Astrocyte of the spinal cord (primary cell): ENCODE results near the gene NHSL2.

Experiments used
- DNase-seq: peaks from one replicate; pipeline ENCODE4 v3.0.0; 2011; ENCODE audit warnings: low read depth, low spot score
- H3K4me3 ChIP-seq: 2 replicates; pipeline ENCODE4 v1.5.1; 2011; ENCODE audit warnings: low read depth, mild to moderate bottlenecking, low read length, moderate library complexity
- CTCF ChIP-seq: IDR thresholded peaks from 2 replicates; pipeline ENCODE4 v1.5.1; 2012; ENCODE audit warnings: low read depth, mild to moderate bottlenecking, low read length, inconsistent platforms
- in situ Hi-C: cut with HindIII; loops from 2 replicates; pipeline ENCODE4 v1.10.0; 2017; ENCODE audit warnings: low sequenced_read_pairs

NHSL2 gene

GRCh38 chrX:72038868-72039267 lies 128.2 kb downstream of the NHSL2 start:
- in situ Hi-C loops: no loop called here
- TF ChIP-seq CTCF: no peak
- DNase-seq: no peak
- no peak overlapping the region for H3K4me3 ChIP-seq

GRCh38 chrX:72040506-72040905 lies 129.9 kb downstream of the NHSL2 start:
- H3K4me3 ChIP-seq: no peak overlapping the region
- TF ChIP-seq CTCF: no peak
- DNase-seq: no peak
- in situ Hi-C loops: no loop called here

GRCh38 chrX:72041176-72041575 lies 130.5 kb downstream of the NHSL2 start:
- no peak for TF ChIP-seq CTCF
- no peak for DNase-seq
- no peak overlapping the region for H3K4me3 ChIP-seq
- in situ Hi-C loops: no loop called here

- DNase-seq: peak; percentile 58
- no peak overlapping the region for H3K4me3 ChIP-seq
- TF ChIP-seq CTCF: no peak
- in situ Hi-C loops: no loop called here
These were observed 131.5 kb downstream of the NHSL2 start for GRCh38 chrX:72041871-72042851.

GRCh38 chrX:72042852-72043248 lies 132.2 kb downstream of the NHSL2 start:
- no peak overlapping the region for H3K4me3 ChIP-seq

GRCh38 chrX:72043636-72044035 lies 133.0 kb downstream of the NHSL2 start:
- DNase-seq: no peak
- in situ Hi-C loops: no loop called here
- no peak overlapping the region for H3K4me3 ChIP-seq
- no peak for TF ChIP-seq CTCF

More at GRCh38 chrX:72042852-72043248, 132.2 kb downstream of the NHSL2 start:
- DNase-seq: no peak
- in situ Hi-C loops: no loop called here
- no peak for TF ChIP-seq CTCF
